Liver (tissue), 9 donors: ENCODE data around the gene CLASP2. TPM values are rescaled to one million over a fixed set of nuclear protein-coding genes. Genes with fewer than 3 reads are reported as not detected.

ENCODE experiments used
- DNase-seq: peaks from one replicate; pipeline ENCODE4 v3.0.0-alpha.2; 2017; ENCODE audit warnings: low spot score
- H3K27ac ChIP-seq, 2 donors: one replicate each; pipeline ENCODE4 v1.7.0; 2013; ENCODE audit warnings: inconsistent platforms in 2 of 2, low read length in 2 of 2, control low read depth in 1 of 2, low read depth in 1 of 2, mild to moderate bottlenecking in 1 of 2
- H3K27me3 ChIP-seq, 4 donors: one replicate each; pipeline versions ENCODE4 v1.6.1 to v1.7.0; 2013; ENCODE audit warnings: low read length in 3 of 4, inconsistent platforms in 1 of 4, mild to moderate bottlenecking in 1 of 4, moderate library complexity in 1 of 4; ENCODE audit not compliant: control insufficient read depth in 4 of 4, insufficient read depth in 4 of 4
- H3K36me3 ChIP-seq, 4 donors: one replicate each; pipeline versions ENCODE4 v1.6.1 to v1.7.0; 2013; ENCODE audit warnings: low read length in 3 of 4, mild to moderate bottlenecking in 3 of 4, low read depth in 1 of 4, moderate library complexity in 1 of 4; ENCODE audit not compliant: control insufficient read depth in 4 of 4, insufficient read depth in 3 of 4
- H3K4me1 ChIP-seq, 4 donors: one replicate each; pipeline versions ENCODE4 v1.6.1 to v1.7.0; 2013; ENCODE audit warnings: low read length in 3 of 4, mild to moderate bottlenecking in 3 of 4, moderate library complexity in 1 of 4; ENCODE audit not compliant: control insufficient read depth in 4 of 4, insufficient read depth in 4 of 4
- H3K4me3 ChIP-seq, 3 donors: one replicate each; pipeline versions ENCODE4 v1.6.1 to v1.7.0; 2013; ENCODE audit warnings: low read length in 3 of 3, control low read depth in 1 of 3, low read depth in 1 of 3, mild to moderate bottlenecking in 1 of 3
- H3K9ac ChIP-seq, 2 donors: one replicate each; pipeline ENCODE4 v1.7.0; 2013; ENCODE audit warnings: low read length in 2 of 2, mild to moderate bottlenecking in 2 of 2, moderate library complexity in 2 of 2, control low read depth in 1 of 2, low read depth in 1 of 2
- H3K9me3 ChIP-seq, 4 donors: one replicate each; pipeline versions ENCODE4 v1.6.1 to v1.7.0; 2013; ENCODE audit warnings: low read length in 3 of 4; ENCODE audit not compliant: control insufficient read depth in 4 of 4
- ATF3 ChIP-seq: IDR thresholded peaks from 2 replicates; pipeline ENCODE4 v1.6.1; 2016; ENCODE audit warnings: antibody characterized with exemption
- EGR1 ChIP-seq, 2 donors: IDR thresholded peaks; 2 replicates each; pipeline ENCODE4 v1.6.1; 2016 to 2018; ENCODE audit warnings: antibody characterized with exemption in 2 of 2, low read depth in 2 of 2
- FOXA1 ChIP-seq: IDR thresholded peaks from 2 replicates; pipeline ENCODE4 v1.6.1; 2016; ENCODE audit warnings: antibody characterized with exemption
- FOXA2 ChIP-seq: IDR thresholded peaks from 2 replicates; pipeline ENCODE4 v1.6.1; 2016; ENCODE audit warnings: antibody characterized with exemption
- GABPA ChIP-seq, 2 donors: IDR thresholded peaks in 1 of 2; conservative IDR thresholded peaks in 1 of 2; 2 replicates each; pipeline ENCODE4 v1.6.1; 2016; ENCODE audit warnings: antibody characterized with exemption in 2 of 2, mild to moderate bottlenecking in 1 of 2, moderate library complexity in 1 of 2
- HNF4A ChIP-seq, 2 donors: conservative IDR thresholded peaks; 2 replicates each; pipeline ENCODE4 v1.6.1; 2016; ENCODE audit warnings: antibody characterized with exemption in 2 of 2, mild to moderate bottlenecking in 2 of 2
- HNF4G ChIP-seq: IDR thresholded peaks from 2 replicates; pipeline ENCODE4 v1.6.1; 2016; ENCODE audit warnings: antibody characterized with exemption
- JUND ChIP-seq, 2 donors: IDR thresholded peaks; 2 replicates each; pipeline ENCODE4 v1.6.1; 2016; ENCODE audit warnings: antibody characterized with exemption in 2 of 2
- NR2F2 ChIP-seq: IDR thresholded peaks from 2 replicates; pipeline ENCODE4 v1.6.1; 2016; ENCODE audit warnings: antibody characterized with exemption
- RAD21 ChIP-seq, 2 donors: IDR thresholded peaks; 2 replicates each; pipeline ENCODE4 v1.6.1; 2016; ENCODE audit warnings: antibody characterized with exemption in 2 of 2, mild to moderate bottlenecking in 2 of 2
- RXRA ChIP-seq, 2 donors: IDR thresholded peaks; 2 replicates each; pipeline ENCODE4 v1.6.1; 2017 to 2018; ENCODE audit warnings: antibody characterized with exemption in 2 of 2, mild to moderate bottlenecking in 1 of 2
- SP1 ChIP-seq: IDR thresholded peaks from 2 replicates; pipeline ENCODE4 v1.6.1; 2018; ENCODE audit warnings: antibody characterized with exemption, mild to moderate bottlenecking
- TAF1 ChIP-seq: conservative IDR thresholded peaks from 2 replicates; pipeline ENCODE4 v1.6.1; 2016; ENCODE audit warnings: antibody characterized with exemption, mild to moderate bottlenecking
- YY1 ChIP-seq: IDR thresholded peaks from 2 replicates; pipeline ENCODE4 v1.6.1; 2016; ENCODE audit warnings: antibody characterized with exemption, mild to moderate bottlenecking
- WGBS: extraction: QIAGEN DNeasy Blood & Tissue Kit; methylation state at CpG from one replicate; pipeline ENCODE4 v1.1.7; 2013; 5-methylcytosine and 5-hydroxymethylcytosine counted together
- polyA plus RNA-seq, 2 donors: library from polyadenylated mRNA; stranded (reverse) in 1 of 2; unstranded in 1 of 2; fragments of 200-250 nt in 1 of 2; fragments of >200 nt in 1 of 2; fragmentation: Nextera tagmentation in 1 of 2; extraction: Ambion mirVana in 1 of 2; gene quantifications; one replicate each; pipeline versions ENCODE4 v1.2.1 to v1.2.3, GENCODE V29; 2013 to 2015
- total RNA-seq, 2 donors: library from RNA; depleted of rRNA; stranded (reverse); fragments of >200 nt; gene quantifications; one replicate each; pipeline ENCODE4 v1.2.3, GENCODE V29; 2014
- TF ChIP-seq, protein P1 (sequence below): IDR thresholded peaks from 2 replicates; pipeline ENCODE4 v1.6.1; 2016; ENCODE audit warnings: antibody characterized with exemption, mild to moderate bottlenecking
- donor health status: healthy.
- donor health status: healthy.
- donor health status: healthy.
- donor health status: healthy.
- donor health status: healthy.

The CLASP2 gene
- 10 to 100 TPM; 27.2 to 27.6 TPM for total RNA-seq
- 1 to 10 TPM; 3.7 to 7.4 TPM for polyA plus RNA-seq

DNA sequence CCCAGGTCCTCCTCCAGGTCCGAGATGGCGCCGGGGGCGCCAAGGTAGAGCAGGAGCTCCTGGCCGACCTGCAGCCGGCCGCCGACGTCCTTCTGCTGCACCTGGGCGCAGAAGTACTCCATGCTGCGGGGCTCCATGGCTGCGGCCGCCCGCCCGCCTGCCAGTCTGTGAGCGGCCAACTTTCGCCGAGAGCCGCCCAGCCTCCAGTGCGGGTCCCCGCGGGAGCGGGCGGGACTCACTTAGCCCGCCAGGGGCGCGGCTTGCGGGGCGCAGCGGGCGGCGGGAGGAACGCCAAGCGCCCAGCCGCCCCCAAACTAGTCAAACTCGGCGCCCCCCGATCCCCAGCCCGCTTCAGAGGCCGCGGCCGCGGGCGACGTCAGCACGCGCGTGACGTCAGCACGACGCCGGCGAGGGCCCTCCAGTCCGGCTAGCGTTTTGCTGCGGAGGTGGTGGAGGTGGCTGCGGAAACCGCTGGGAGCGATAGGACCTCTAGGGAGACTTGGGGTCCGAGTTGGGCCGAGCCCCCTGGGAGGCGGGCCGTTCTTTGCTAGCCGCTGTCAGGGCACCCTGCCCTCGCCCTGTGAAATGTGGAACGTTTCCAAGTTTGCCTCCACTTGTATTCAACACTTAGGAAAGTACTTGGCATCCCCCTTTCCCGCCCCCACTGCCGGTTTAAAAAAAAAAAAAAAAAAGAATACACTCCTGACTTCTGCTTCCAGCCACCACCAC lies at the start of gene CLASP2:
Gene CLASP2, minus strand, starts transcription at position 389 of the 729 bp plus-strand sequence. Its CDS starts 252 bp downstream, at position 137.
- peak; percentile 85 for DNase-seq
- Histone ChIP-seq H3K36me3 (no peaks in the 10 kb centered on the region), H3K27ac (peak within 1 kb of the TSS; percentile 77 to 98), H3K4me1 (peaks cover 0 to 20% (median 12%) of the 10 kb centered on the region in 4 donors), H3K27me3 (no peaks in the 10 kb centered on the region), H3K9me3 (no peaks in the 10 kb centered on the region), H3K4me3 (peak within 1 kb of the TSS; percentile 86 to 96 (median 93)), H3K9ac (peak within 1 kb of the TSS; percentile 77 to 98)
- WGBS = under 1% methylated on average over 68 of the region's 68 CpGs
- TF ChIP-seq, protein P1, sequence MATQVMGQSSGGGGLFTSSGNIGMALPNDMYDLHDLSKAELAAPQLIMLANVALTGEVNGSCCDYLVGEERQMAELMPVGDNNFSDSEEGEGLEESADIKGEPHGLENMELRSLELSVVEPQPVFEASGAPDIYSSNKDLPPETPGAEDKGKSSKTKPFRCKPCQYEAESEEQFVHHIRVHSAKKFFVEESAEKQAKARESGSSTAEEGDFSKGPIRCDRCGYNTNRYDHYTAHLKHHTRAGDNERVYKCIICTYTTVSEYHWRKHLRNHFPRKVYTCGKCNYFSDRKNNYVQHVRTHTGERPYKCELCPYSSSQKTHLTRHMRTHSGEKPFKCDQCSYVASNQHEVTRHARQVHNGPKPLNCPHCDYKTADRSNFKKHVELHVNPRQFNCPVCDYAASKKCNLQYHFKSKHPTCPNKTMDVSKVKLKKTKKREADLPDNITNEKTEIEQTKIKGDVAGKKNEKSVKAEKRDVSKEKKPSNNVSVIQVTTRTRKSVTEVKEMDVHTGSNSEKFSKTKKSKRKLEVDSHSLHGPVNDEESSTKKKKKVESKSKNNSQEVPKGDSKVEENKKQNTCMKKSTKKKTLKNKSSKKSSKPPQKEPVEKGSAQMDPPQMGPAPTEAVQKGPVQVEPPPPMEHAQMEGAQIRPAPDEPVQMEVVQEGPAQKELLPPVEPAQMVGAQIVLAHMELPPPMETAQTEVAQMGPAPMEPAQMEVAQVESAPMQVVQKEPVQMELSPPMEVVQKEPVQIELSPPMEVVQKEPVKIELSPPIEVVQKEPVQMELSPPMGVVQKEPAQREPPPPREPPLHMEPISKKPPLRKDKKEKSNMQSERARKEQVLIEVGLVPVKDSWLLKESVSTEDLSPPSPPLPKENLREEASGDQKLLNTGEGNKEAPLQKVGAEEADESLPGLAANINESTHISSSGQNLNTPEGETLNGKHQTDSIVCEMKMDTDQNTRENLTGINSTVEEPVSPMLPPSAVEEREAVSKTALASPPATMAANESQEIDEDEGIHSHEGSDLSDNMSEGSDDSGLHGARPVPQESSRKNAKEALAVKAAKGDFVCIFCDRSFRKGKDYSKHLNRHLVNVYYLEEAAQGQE = peak; percentile 35
- peak; percentile 76 for TF ChIP-seq YY1
- TF ChIP-seq NR2F2 = no peak

DNA sequence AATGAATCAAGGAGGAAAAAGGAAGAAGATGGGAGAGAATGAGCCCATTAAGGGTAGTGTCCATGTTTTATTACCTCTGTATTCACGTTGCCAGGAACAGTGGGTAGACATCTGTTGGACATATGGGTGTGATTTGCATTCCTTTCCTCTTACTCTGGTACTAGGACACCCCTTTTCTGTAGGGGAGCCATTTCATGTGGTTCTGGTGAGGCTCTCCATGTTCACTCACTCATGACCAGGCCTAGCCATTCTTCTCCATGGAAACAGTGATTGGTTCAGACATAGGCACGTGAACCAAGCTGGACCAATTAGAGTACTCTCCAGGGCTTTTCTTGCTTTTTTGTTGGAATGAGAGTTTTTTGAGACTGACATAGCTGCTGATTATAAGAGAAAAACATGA lies 40.8 kb upstream of the CLASP2 start:
- Histone ChIP-seq H3K4me3 (no peak overlapping the region), H3K9ac (no peak overlapping the region), H3K4me1 (no peaks in the 10 kb centered on the region), H3K27me3 (no peaks in the 10 kb centered on the region), H3K27ac (no peak overlapping the region), H3K36me3 (no peaks in the 10 kb centered on the region), H3K9me3 (peaks cover 0 to 5% (median 2%) of the 10 kb centered on the region in 4 donors)
- 86% methylated on average over 2 of the region's 2 CpGs for WGBS
- TF ChIP-seq HNF4G = no peak
- TF ChIP-seq TAF1 = no peak
- no peak for TF ChIP-seq SP1
- no peak for TF ChIP-seq RXRA (IDR thresholded peaks at IDR 0.05)
- TF ChIP-seq GABPA (IDR thresholded peaks at IDR 0.05 in 1 of 2, conservative IDR thresholded peaks at IDR 0.05 in 1 of 2) = no peak
- TF ChIP-seq, protein P1 = no peak
- TF ChIP-seq HNF4A (conservative IDR thresholded peaks at IDR 0.05) = no peak
- no peak for TF ChIP-seq FOXA1
- no peak for TF ChIP-seq RAD21 (IDR thresholded peaks at IDR 0.05)
- no peak for TF ChIP-seq EGR1 (IDR thresholded peaks at IDR 0.05; ENCODE audit: low read depth in 2 of 2)
- no peak for TF ChIP-seq JUND (IDR thresholded peaks at IDR 0.05)
- no peak for TF ChIP-seq ATF3
- TF ChIP-seq NR2F2 = no peak
- TF ChIP-seq YY1 = no peak
- TF ChIP-seq FOXA2 = no peak
- no peak for DNase-seq
